ENCODE results near the gene F7. TPM values are rescaled to one million over a fixed set of nuclear protein-coding genes. Genes with fewer than 3 reads are reported as not detected.

The F7 gene
- polyA plus RNA-seq, 1 experiment, result 0.06 TPM

DNA sequence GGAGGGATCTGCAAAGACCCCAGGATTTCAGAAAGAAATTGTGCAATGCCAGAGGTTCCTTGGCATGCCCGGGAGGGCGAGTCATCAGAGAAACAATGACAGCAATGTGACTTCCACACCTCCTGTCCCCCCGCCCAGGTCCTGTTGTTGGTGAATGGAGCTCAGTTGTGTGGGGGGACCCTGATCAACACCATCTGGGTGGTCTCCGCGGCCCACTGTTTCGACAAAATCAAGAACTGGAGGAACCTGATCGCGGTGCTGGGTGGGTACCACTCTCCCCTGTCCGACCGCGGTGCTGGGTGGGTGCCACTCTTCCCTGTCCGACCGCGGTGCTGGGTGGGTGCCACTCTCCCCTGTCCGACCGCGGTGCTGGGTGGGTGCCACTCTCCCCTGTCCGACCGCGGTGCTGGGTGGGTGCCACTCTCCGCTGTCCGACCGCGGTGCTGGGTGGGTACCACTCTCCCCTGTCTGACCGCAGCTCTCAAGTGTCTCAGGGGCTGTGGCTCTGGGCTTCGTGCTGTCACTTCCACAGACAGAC lies 11.8 kb downstream of the F7 start:
- ChIA-PET POLR2A (no interaction called here), CTCF (no interaction called here)
- Histone ChIP-seq H3K4me3 (ENCODE audit: low read depth, low read length) (no peak overlapping the region), H3K9me3 (ENCODE audit: control insufficient read depth, insufficient read depth, low read length) (no peaks in the 10 kb centered on the region; the same call in 1 of the 2 replicates), H3K27ac (ENCODE audit: low read depth, low read length) (no peak overlapping the region), H3K27me3 (ENCODE audit: control insufficient read depth, insufficient read depth, low read length) (peaks cover 6% of the 10 kb centered on the region)
- TF ChIP-seq, protein P1, sequence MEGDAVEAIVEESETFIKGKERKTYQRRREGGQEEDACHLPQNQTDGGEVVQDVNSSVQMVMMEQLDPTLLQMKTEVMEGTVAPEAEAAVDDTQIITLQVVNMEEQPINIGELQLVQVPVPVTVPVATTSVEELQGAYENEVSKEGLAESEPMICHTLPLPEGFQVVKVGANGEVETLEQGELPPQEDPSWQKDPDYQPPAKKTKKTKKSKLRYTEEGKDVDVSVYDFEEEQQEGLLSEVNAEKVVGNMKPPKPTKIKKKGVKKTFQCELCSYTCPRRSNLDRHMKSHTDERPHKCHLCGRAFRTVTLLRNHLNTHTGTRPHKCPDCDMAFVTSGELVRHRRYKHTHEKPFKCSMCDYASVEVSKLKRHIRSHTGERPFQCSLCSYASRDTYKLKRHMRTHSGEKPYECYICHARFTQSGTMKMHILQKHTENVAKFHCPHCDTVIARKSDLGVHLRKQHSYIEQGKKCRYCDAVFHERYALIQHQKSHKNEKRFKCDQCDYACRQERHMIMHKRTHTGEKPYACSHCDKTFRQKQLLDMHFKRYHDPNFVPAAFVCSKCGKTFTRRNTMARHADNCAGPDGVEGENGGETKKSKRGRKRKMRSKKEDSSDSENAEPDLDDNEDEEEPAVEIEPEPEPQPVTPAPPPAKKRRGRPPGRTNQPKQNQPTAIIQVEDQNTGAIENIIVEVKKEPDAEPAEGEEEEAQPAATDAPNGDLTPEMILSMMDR (IDR thresholded peaks at IDR 0.05; ENCODE audit: low read depth, low read length), result no peak
- no peak for DNase-seq (ENCODE audit: low read depth, low spot score)

DNA sequence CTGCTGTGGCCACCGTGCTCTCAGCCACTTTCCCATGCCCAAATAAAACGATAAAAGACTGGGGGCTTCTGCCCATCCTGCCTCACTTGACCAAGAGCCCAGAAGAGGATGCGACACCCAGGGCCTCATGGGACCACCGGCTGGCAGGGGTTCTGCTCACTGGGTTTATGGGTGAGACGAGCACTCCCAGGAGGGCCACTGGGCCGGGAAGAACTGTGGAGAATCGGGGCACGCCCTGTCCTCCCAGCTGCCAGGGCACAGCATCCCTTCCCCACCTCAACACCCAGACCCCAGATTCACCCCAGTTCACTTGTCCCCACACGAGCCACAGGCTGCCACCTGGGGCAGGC lies 12.3 kb downstream of the F7 start:
- TF ChIP-seq, protein P1 (IDR thresholded peaks at IDR 0.05; ENCODE audit: low read depth, low read length), result no peak

DNA sequence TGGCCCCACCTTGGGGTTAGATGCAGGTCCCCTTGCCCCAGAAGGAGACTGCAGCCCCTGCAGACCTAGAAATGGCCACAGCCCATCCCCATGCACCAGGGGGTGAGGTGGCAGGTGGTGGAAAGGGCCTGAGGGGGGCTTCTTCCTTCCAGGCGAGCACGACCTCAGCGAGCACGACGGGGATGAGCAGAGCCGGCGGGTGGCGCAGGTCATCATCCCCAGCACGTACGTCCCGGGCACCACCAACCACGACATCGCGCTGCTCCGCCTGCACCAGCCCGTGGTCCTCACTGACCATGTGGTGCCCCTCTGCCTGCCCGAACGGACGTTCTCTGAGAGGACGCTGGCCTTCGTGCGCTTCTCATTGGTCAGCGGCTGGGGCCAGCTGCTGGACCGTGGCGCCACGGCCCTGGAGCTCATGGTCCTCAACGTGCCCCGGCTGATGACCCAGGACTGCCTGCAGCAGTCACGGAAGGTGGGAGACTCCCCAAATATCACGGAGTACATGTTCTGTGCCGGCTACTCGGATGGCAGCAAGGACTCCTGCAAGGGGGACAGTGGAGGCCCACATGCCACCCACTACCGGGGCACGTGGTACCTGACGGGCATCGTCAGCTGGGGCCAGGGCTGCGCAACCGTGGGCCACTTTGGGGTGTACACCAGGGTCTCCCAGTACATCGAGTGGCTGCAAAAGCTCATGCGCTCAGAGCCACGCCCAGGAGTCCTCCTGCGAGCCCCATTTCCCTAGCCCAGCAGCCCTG lies 12.8 kb downstream of the F7 start:
- no peaks in the 10 kb centered on the region; the same call in 1 of the 2 replicates for H3K9me3 ChIP-seq (ENCODE audit: control insufficient read depth, insufficient read depth, low read length)
- POLR2A ChIA-PET, result no interaction called here
- no peak for DNase-seq (ENCODE audit: low read depth, low spot score)
- H3K27me3 ChIP-seq (ENCODE audit: control insufficient read depth, insufficient read depth, low read length), result peaks cover 6% of the 10 kb centered on the region
- CTCF ChIA-PET, result no interaction called here
- TF ChIP-seq, protein P1 (IDR thresholded peaks at IDR 0.05; ENCODE audit: low read depth, low read length), result no peak
- H3K4me3 ChIP-seq (ENCODE audit: low read depth, low read length), result no peak overlapping the region
- H3K27ac ChIP-seq (ENCODE audit: low read depth, low read length), result no peak overlapping the region

More for the DNA sequence above, 12.3 kb downstream of the F7 start:
- peaks cover 6% of the 10 kb centered on the region for H3K27me3 ChIP-seq (ENCODE audit: control insufficient read depth, insufficient read depth, low read length)
- no peak for DNase-seq (ENCODE audit: low read depth, low spot score)
- ChIA-PET POLR2A (no interaction called here), CTCF (no interaction called here)
- no peaks in the 10 kb centered on the region; the same call in 1 of the 2 replicates for H3K9me3 ChIP-seq (ENCODE audit: control insufficient read depth, insufficient read depth, low read length)
- H3K27ac ChIP-seq (ENCODE audit: low read depth, low read length), result no peak overlapping the region
- no peak overlapping the region for H3K4me3 ChIP-seq (ENCODE audit: low read depth, low read length)

GRCh38 chr13:113119166-113119821 lies 13.7 kb downstream of the F7 start:
- ChIA-PET POLR2A (no interaction called here), CTCF (no interaction called here)
- TF ChIP-seq, protein P1 (IDR thresholded peaks at IDR 0.05; ENCODE audit: low read depth, low read length), result no peak
- Histone ChIP-seq H3K4me3 (ENCODE audit: low read depth, low read length) (no peak overlapping the region), H3K27me3 (ENCODE audit: control insufficient read depth, insufficient read depth, low read length) (peaks cover 6% of the 10 kb centered on the region), H3K27ac (ENCODE audit: low read depth, low read length) (no peak overlapping the region), H3K9me3 (ENCODE audit: control insufficient read depth, insufficient read depth, low read length) (no peaks in the 10 kb centered on the region; the same call in 1 of the 2 replicates)
- DNase-seq (ENCODE audit: low read depth, low spot score), result no peak

DNA sequence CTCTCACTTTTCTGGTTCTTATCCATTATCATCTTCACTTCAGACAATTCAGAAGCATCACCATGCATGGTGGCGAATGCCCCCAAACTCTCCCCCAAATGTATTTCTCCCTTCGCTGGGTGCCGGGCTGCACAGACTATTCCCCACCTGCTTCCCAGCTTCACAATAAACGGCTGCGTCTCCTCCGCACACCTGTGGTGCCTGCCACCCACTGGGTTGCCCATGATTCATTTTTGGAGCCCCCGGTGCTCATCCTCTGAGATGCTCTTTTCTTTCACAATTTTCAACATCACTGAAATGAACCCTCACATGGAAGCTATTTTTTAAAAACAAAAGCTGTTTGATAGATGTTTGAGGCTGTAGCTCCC lies 14.2 kb downstream of the F7 start:
- ChIA-PET POLR2A (no interaction called here), CTCF (no interaction called here)
- H3K27ac ChIP-seq (ENCODE audit: low read depth, low read length), result no peak overlapping the region
- no peaks in the 10 kb centered on the region; the same call in 1 of the 2 replicates for H3K9me3 ChIP-seq (ENCODE audit: control insufficient read depth, insufficient read depth, low read length)
- TF ChIP-seq, protein P1 (IDR thresholded peaks at IDR 0.05; ENCODE audit: low read depth, low read length), result no peak
- no peak for DNase-seq (ENCODE audit: low read depth, low spot score)
- peaks cover 6% of the 10 kb centered on the region for H3K27me3 ChIP-seq (ENCODE audit: control insufficient read depth, insufficient read depth, low read length)
- no peak overlapping the region for H3K4me3 ChIP-seq (ENCODE audit: low read depth, low read length)
